K562 (cell line): ENCODE results near the gene ZSWIM3. TPM values are rescaled to one million over a fixed set of nuclear protein-coding genes. Genes with fewer than 3 reads are reported as not detected.

Source experiments
- ATAC-seq: fragments of 200-7000 bp; cut with Tn5 transposase; 3 replicates; pipeline ENCODE4 v1.9.1; 2020; ENCODE audit warnings: moderate library complexity
- BruUV-seq: library from RNA; stranded (reverse); fragments of 400-500 nt; replicated peaks from 2 replicates; lab custom pipeline; 2021; lab: Mats Ljungman, UMichigan
- CTCF ChIA-PET: fragments of 300-600 bp; formaldehyde crosslinking; extraction: SDS; loops from one replicate; lab custom pipeline; 2021; ENCODE audit warnings: low intra/inter-chr PET ratio; lab: Yijun Ruan, JAX
- POLR2A ChIA-PET: fragments of 300-600, 350-650 bp; sonication (Branson Sonifier 250); formaldehyde crosslinking; extraction: SDS; loops from one replicate; lab custom pipeline; 2021; ENCODE audit warnings: antibody characterized with exemption, inconsistent platforms; lab: Yijun Ruan, JAX
- DNase-seq, 4 experiments: peaks; one replicate each; pipeline versions ENCODE4 v3.0.0 to v3.0.0-alpha.2; 2011 to 2018; ENCODE audit warnings: low spot score in 3 of 4, mixed read lengths in 3 of 4; ENCODE audit errors: extremely low read depth in 1 of 4
- FAIRE-seq: peaks from 2 replicates; lab custom pipeline; 2011; peaks lifted over from hg19 to GRCh38; lab: Jason Lieb, UNC
- H2AFZ ChIP-seq: 2 replicates; pipeline ENCODE4 v1.6.0; 2011; ENCODE audit warnings: low read depth, low read length, control low read depth, inconsistent platforms
- H3K27ac ChIP-seq: fragments of 200-600 bp; 3 replicates; pipeline ENCODE4 v1.8.0; 2011; ENCODE audit warnings: low read depth, mild to moderate bottlenecking, control low read depth, inconsistent platforms, low read length, moderate library complexity, mixed read lengths; ENCODE audit errors: extremely low read depth
- H3K27me3 ChIP-seq, 2 experiments: fragments of 300-600 bp in 1 of 2; 2 replicates in 1 of 2; 3 replicates in 1 of 2; pipeline versions ENCODE4 v1.6.0 to v1.8.0; 2011; ENCODE audit warnings: inconsistent platforms in 2 of 2, low read length in 2 of 2, mild to moderate bottlenecking in 1 of 2, mixed read lengths in 1 of 2, moderate library complexity in 1 of 2; ENCODE audit not compliant: control insufficient read depth in 2 of 2, insufficient read depth in 2 of 2
- H3K36me3 ChIP-seq: fragments of 300-600 bp; 3 replicates; pipeline ENCODE4 v1.8.0; 2011; ENCODE audit warnings: mild to moderate bottlenecking, low read length, inconsistent platforms; ENCODE audit not compliant: control insufficient read depth, insufficient read depth
- H3K4me1 ChIP-seq, 2 experiments: fragments of 200-600 bp in 1 of 2; replicated peaks in 1 of 2; 2 replicates in 1 of 2; 3 replicates in 1 of 2; pipeline versions ENCODE4 v1.5.1 to v1.8.0; 2011; ENCODE audit warnings: inconsistent platforms in 2 of 2, low read length in 2 of 2, mild to moderate bottlenecking in 1 of 2, mixed read lengths in 1 of 2, moderate library complexity in 1 of 2; ENCODE audit not compliant: control insufficient read depth in 2 of 2, insufficient read depth in 2 of 2
- H3K4me2 ChIP-seq: 2 replicates; pipeline ENCODE4 v1.6.1; 2011; ENCODE audit warnings: low read length, control low read depth, inconsistent platforms, mixed read lengths; ENCODE audit not compliant: insufficient read depth
- H3K4me3 ChIP-seq: fragments of 200-600 bp; sonication (generic), shearing (Covaris generic); 2 replicates; pipeline ENCODE4 v1.5.1; 2016; ENCODE audit warnings: control low read depth, inconsistent platforms
- H3K79me2 ChIP-seq: fragments of 200-600 bp; 3 replicates; pipeline ENCODE4 v1.8.0; 2011; ENCODE audit warnings: low read length, inconsistent platforms; ENCODE audit not compliant: control insufficient read depth, insufficient read depth
- H3K9ac ChIP-seq, 2 experiments: 2 replicates each; pipeline versions ENCODE4 v1.6.0 to v1.6.1; 2011; ENCODE audit warnings: low read depth in 2 of 2, low read length in 2 of 2, control low read depth in 1 of 2, inconsistent platforms in 1 of 2, mild to moderate bottlenecking in 1 of 2, mixed read lengths in 1 of 2; ENCODE audit not compliant: insufficient read depth in 1 of 2
- H3K9me1 ChIP-seq: one replicate; pipeline ENCODE4 v1.6.0; 2011; ENCODE audit warnings: inconsistent platforms, mild to moderate bottlenecking, low read length, moderate library complexity; ENCODE audit not compliant: control insufficient read depth, insufficient read depth
- H3K9me3 ChIP-seq: replicated peaks from 2 replicates; pipeline ENCODE4 v1.5.1; 2011; ENCODE audit warnings: low read depth, low read length, inconsistent platforms; ENCODE audit not compliant: control insufficient read depth, insufficient read depth
- H4K20me1 ChIP-seq: replicated peaks from 2 replicates; pipeline ENCODE4 v1.6.1; 2011; ENCODE audit warnings: low read length, inconsistent platforms, mixed read lengths; ENCODE audit not compliant: control insufficient read depth, insufficient read depth
- CCNT2 ChIP-seq: IDR thresholded peaks from 2 replicates; pipeline ENCODE4 v1.6.1; 2011; ENCODE audit warnings: borderline replicate concordance, low read depth, mild to moderate bottlenecking, moderate library complexity, mixed read lengths, low read length; ENCODE audit not compliant: insufficient read length; ENCODE audit errors: extremely low read depth
- FOXK1 ChIP-seq: sonication (generic); formaldehyde crosslinking; IDR thresholded peaks from 2 replicates; pipeline ENCODE4 v1.8.0; 2022; ENCODE audit warnings: missing genetic modification reagents, mild to moderate bottlenecking, borderline replicate concordance
- SMARCC2 ChIP-seq: fragments of 450-650 bp; IDR thresholded peaks from 2 replicates; pipeline ENCODE4 v1.6.1; 2017; ENCODE audit warnings: antibody characterized with exemption, moderate library complexity, mild to moderate bottlenecking, low read depth
- ZFP36 ChIP-seq: fragments of 150-350 bp; IDR thresholded peaks from 2 replicates; pipeline ENCODE4 v1.6.1; 2018; ENCODE audit warnings: low read length, low read depth; ENCODE audit not compliant: partially characterized antibody
- ZNF609 ChIP-seq: sonication (generic); formaldehyde crosslinking; IDR thresholded peaks from 2 replicates; pipeline ENCODE4 v1.8.1; 2023; ENCODE audit warnings: missing genetic modification reagents, mild to moderate bottlenecking, borderline replicate concordance
- WGBS: fragments of 100-300 bp; shearing (Covaris generic); methylation state at CpG from one replicate; pipeline ENCODE4 v1.1.6; 2016; ENCODE audit warnings: low coverage, mixed read lengths; ENCODE audit not compliant: insufficient coverage; ENCODE audit errors: missing lambda C conversion rate; 5-methylcytosine and 5-hydroxymethylcytosine counted together
- in situ Hi-C: fragments of 300-500 bp; cut with MboI; formaldehyde crosslinking; loops from 4 replicates; pipeline ENCODE4 v1.15.0; 2018; ENCODE audit warnings: inconsistent platforms, mixed read lengths
- intact Hi-C: fragments of 100-400 bp; cut with micrococcal nuclease; formaldehyde crosslinking; loops from 2 replicates; pipeline ENCODE4 v1.14.2; 2022
- polyA plus RNA-seq, 8 experiments: library from polyadenylated mRNA; depleted of rRNA in 4 of 8; stranded (reverse) in 5 of 8; unstranded in 3 of 8; fragments of >200 nt; fragmentation: Nextera tagmentation in 2 of 8; fragmentation: Illumina TruSeq in 1 of 8; extraction: Ambion mirVana in 2 of 8; extraction: Trizol in 1 of 8; gene quantifications; 2 replicates each; pipeline versions ENCODE4 v1.2.1 to v1.2.3, GENCODE V29; 2011 to 2014; ENCODE audit warnings: inconsistent platforms in 1 of 8, missing spikeins in 1 of 8
- total RNA-seq, 7 experiments: library from RNA; depleted of rRNA in 6 of 7; stranded (reverse); fragments of >200 nt in 6 of 7; fragmentation: Illumina TruSeq in 2 of 7; extraction: Trizol in 2 of 7; gene quantifications; 2 replicates each; pipeline versions ENCODE4 v1.2.1 to v1.2.3, GENCODE V29; 2011 to 2021; ENCODE audit warnings: low replicate concordance in 1 of 7

ZSWIM3 gene
- total and polyA plus RNA-seq, 9 of the 15 experiments (the other 6 are each of a cell fraction or from before 2014, with no cell fraction given) = 1.7 to 4.3 (median 2.9) TPM

GRCh38 chr20:45927071-45927878 is 69.9 kb downstream of the ZSWIM3 start:
- no TSS peak for BruUV-seq
- Histone ChIP-seq H2AFZ (no peak overlapping the region), H3K79me2 (no peaks in the 10 kb centered on the region), H3K4me3 (no peak overlapping the region), H3K4me2 (no peak overlapping the region), H4K20me1 (peaks cover 3% of the 10 kb centered on the region; the same call in 1 of the 2 replicates), H3K27me3 (no peaks in the 10 kb centered on the region; a peak in 1 of 5 replicates), H3K4me1 (peaks cover 5% of the 10 kb centered on the region in 2 experiments; a peak in 4 of 5 replicates), H3K9me1 (no peaks in the 10 kb centered on the region), H3K9ac (no peak overlapping the region), H3K36me3 (no peaks in the 10 kb centered on the region), H3K27ac (no peak overlapping the region), H3K9me3 (no peaks in the 10 kb centered on the region)
- no peak for DNase-seq
- CTCF ChIA-PET = no interaction called here
- TF ChIP-seq ZNF609 (CRISPR knock-in tag) (no peak), SMARCC2 (no peak), FOXK1 (CRISPR knock-in tag) (no peak), ZFP36 (peak; percentile 95), CCNT2 (no peak)
- peak; percentile 27; the same call in 2 of the 3 replicates for ATAC-seq
- in situ Hi-C loops (no loop called here), intact Hi-C loops (no loop called here)
- POLR2A ChIA-PET = interaction anchor here (0.6 to 8.0 kb wide), 5 partner anchors 6 to 80 kb away, joined by 3 to 91 read pairs (median 4); partner anchors contain the start of gene PCIF1
- 36% methylated on average over 14 of the region's 14 CpGs for WGBS
- no peak for FAIRE-seq

Other genes with a start within 250 kb of the ZSWIM3 start
Only the 7 nearest of the 22 such genes appear.
- gene TNNC2, start 30.3 kb upstream of the ZSWIM3 start, total RNA-seq (2014; rRNA removed) = not detected in 2 replicates
- gene TNNC2, start 30.3 kb upstream of the ZSWIM3 start, total RNA-seq (2014; rRNA removed; fragmentation: Illumina TruSeq; extraction: Trizol) = not detected in 2 replicates
- gene TNNC2, start 30.3 kb upstream of the ZSWIM3 start, total RNA-seq (2015; rRNA removed; fragmentation: Illumina TruSeq; extraction: Trizol) = not detected in 2 replicates
- not detected in 2 replicates for gene TNNC2, start 30.3 kb upstream of the ZSWIM3 start, total RNA-seq (2021)
- not detected in 2 replicates for gene TNNC2, start 30.3 kb upstream of the ZSWIM3 start, polyA plus RNA-seq (2011; rRNA removed)
- gene TNNC2, start 30.3 kb upstream of the ZSWIM3 start, polyA plus RNA-seq (2014; fragmentation: Illumina TruSeq; extraction: Trizol) = not detected in 2 replicates
- gene TNNC2, start 30.3 kb upstream of the ZSWIM3 start, polyA plus RNA-seq (2014; fragmentation: Nextera tagmentation; extraction: Ambion mirVana) = not detected
- not detected in 2 replicates for gene TNNC2, start 30.3 kb upstream of the ZSWIM3 start, polyA plus RNA-seq (2014; rRNA removed)
- 0.65 and 0.91 TPM in 2 replicates for gene SNX21, start 23.8 kb upstream of the ZSWIM3 start, total RNA-seq (2014; rRNA removed)
- 0.18 and 0.19 TPM in 2 replicates for gene SNX21, start 23.8 kb upstream of the ZSWIM3 start, total RNA-seq (2014; rRNA removed; fragmentation: Illumina TruSeq; extraction: Trizol)
- 0.57 and 0.69 TPM in 2 replicates for gene SNX21, start 23.8 kb upstream of the ZSWIM3 start, total RNA-seq (2015; rRNA removed; fragmentation: Illumina TruSeq; extraction: Trizol)
- 0.65 and 1.2 TPM in 2 replicates for gene SNX21, start 23.8 kb upstream of the ZSWIM3 start, total RNA-seq (2021)
- 0.18 TPM in 2 replicates for gene SNX21, start 23.8 kb upstream of the ZSWIM3 start, polyA plus RNA-seq (2011; rRNA removed)
- gene SNX21, start 23.8 kb upstream of the ZSWIM3 start, polyA plus RNA-seq (2014; fragmentation: Illumina TruSeq; extraction: Trizol) = 0.22 and 0.26 TPM in 2 replicates
- gene SNX21, start 23.8 kb upstream of the ZSWIM3 start, polyA plus RNA-seq (2014; fragmentation: Nextera tagmentation; extraction: Ambion mirVana) = under 1 TPM; 0.10 to 0.42 TPM
- 0.58 and 1.2 TPM in 2 replicates for gene SNX21, start 23.8 kb upstream of the ZSWIM3 start, polyA plus RNA-seq (2014; rRNA removed)
- 36.7 and 49.8 TPM in 2 replicates for gene ACOT8, start 222 bp upstream of the ZSWIM3 start, total RNA-seq (2014; rRNA removed)
- 11.9 and 13.0 TPM in 2 replicates for gene ACOT8, start 222 bp upstream of the ZSWIM3 start, total RNA-seq (2014; rRNA removed; fragmentation: Illumina TruSeq; extraction: Trizol)
- gene ACOT8, start 222 bp upstream of the ZSWIM3 start, total RNA-seq (2015; rRNA removed; fragmentation: Illumina TruSeq; extraction: Trizol) = 18.3 and 20.3 TPM in 2 replicates
- 24.5 and 28.5 TPM in 2 replicates for gene ACOT8, start 222 bp upstream of the ZSWIM3 start, total RNA-seq (2021)
- 34.9 and 48.0 TPM in 2 replicates for gene ACOT8, start 222 bp upstream of the ZSWIM3 start, polyA plus RNA-seq (2011; rRNA removed)
- 20.7 and 25.8 TPM in 2 replicates for gene ACOT8, start 222 bp upstream of the ZSWIM3 start, polyA plus RNA-seq (2014; fragmentation: Illumina TruSeq; extraction: Trizol)
- gene ACOT8, start 222 bp upstream of the ZSWIM3 start, polyA plus RNA-seq (2014; fragmentation: Nextera tagmentation; extraction: Ambion mirVana) = 10 to 100 TPM in 1 of 2 experiments, 1 to 10 TPM in 1; 8.2 to 14.9 TPM
- 46.7 and 49.5 TPM in 2 replicates for gene ACOT8, start 222 bp upstream of the ZSWIM3 start, polyA plus RNA-seq (2014; rRNA removed)
- 11.6 and 14.1 TPM in 2 replicates for gene ZSWIM1, start 23.6 kb downstream of the ZSWIM3 start, total RNA-seq (2014; rRNA removed)
- gene ZSWIM1, start 23.6 kb downstream of the ZSWIM3 start, total RNA-seq (2014; rRNA removed; fragmentation: Illumina TruSeq; extraction: Trizol) = 9.0 and 9.5 TPM in 2 replicates
- gene ZSWIM1, start 23.6 kb downstream of the ZSWIM3 start, total RNA-seq (2015; rRNA removed; fragmentation: Illumina TruSeq; extraction: Trizol) = 11.2 and 11.7 TPM in 2 replicates
- gene ZSWIM1, start 23.6 kb downstream of the ZSWIM3 start, total RNA-seq (2021) = 13.8 and 15.6 TPM in 2 replicates
- 7.4 and 12.1 TPM in 2 replicates for gene ZSWIM1, start 23.6 kb downstream of the ZSWIM3 start, polyA plus RNA-seq (2011; rRNA removed)
- gene ZSWIM1, start 23.6 kb downstream of the ZSWIM3 start, polyA plus RNA-seq (2014; fragmentation: Illumina TruSeq; extraction: Trizol) = 13.7 and 14.7 TPM in 2 replicates
- gene ZSWIM1, start 23.6 kb downstream of the ZSWIM3 start, polyA plus RNA-seq (2014; fragmentation: Nextera tagmentation; extraction: Ambion mirVana) = 1 to 10 TPM; 2.5 to 3.1 TPM
- gene ZSWIM1, start 23.6 kb downstream of the ZSWIM3 start, polyA plus RNA-seq (2014; rRNA removed) = 7.0 and 7.3 TPM in 2 replicates
- 0.68 and 1.4 TPM in 2 replicates for gene SPATA25, start 30.0 kb downstream of the ZSWIM3 start, total RNA-seq (2014; rRNA removed)
- not detected in 2 replicates for gene SPATA25, start 30.0 kb downstream of the ZSWIM3 start, total RNA-seq (2014; rRNA removed; fragmentation: Illumina TruSeq; extraction: Trizol)
- gene SPATA25, start 30.0 kb downstream of the ZSWIM3 start, total RNA-seq (2015; rRNA removed; fragmentation: Illumina TruSeq; extraction: Trizol) = 0.22 and 0.45 TPM in 2 replicates
- 0.49 and 0.95 TPM in 2 replicates for gene SPATA25, start 30.0 kb downstream of the ZSWIM3 start, total RNA-seq (2021)
- gene SPATA25, start 30.0 kb downstream of the ZSWIM3 start, polyA plus RNA-seq (2011; rRNA removed) = 0.21 and 0.53 TPM in 2 replicates
- gene SPATA25, start 30.0 kb downstream of the ZSWIM3 start, polyA plus RNA-seq (2014; fragmentation: Illumina TruSeq; extraction: Trizol) = 0.39 and 0.42 TPM in 2 replicates
- not detected for gene SPATA25, start 30.0 kb downstream of the ZSWIM3 start, polyA plus RNA-seq (2014; fragmentation: Nextera tagmentation; extraction: Ambion mirVana)
- gene SPATA25, start 30.0 kb downstream of the ZSWIM3 start, polyA plus RNA-seq (2014; rRNA removed) = 0.63 and 0.73 TPM in 2 replicates
- 1.5 and 1.7 TPM in 2 replicates for gene NEURL2, start 33.6 kb downstream of the ZSWIM3 start, total RNA-seq (2014; rRNA removed)
- gene NEURL2, start 33.6 kb downstream of the ZSWIM3 start, total RNA-seq (2014; rRNA removed; fragmentation: Illumina TruSeq; extraction: Trizol) = not detected in 2 replicates
- 0.54 and 0.72 TPM in 2 replicates for gene NEURL2, start 33.6 kb downstream of the ZSWIM3 start, total RNA-seq (2015; rRNA removed; fragmentation: Illumina TruSeq; extraction: Trizol)
- 1.2 and 1.9 TPM in 2 replicates for gene NEURL2, start 33.6 kb downstream of the ZSWIM3 start, total RNA-seq (2021)
- 0.22 and 0.83 TPM in 2 replicates for gene NEURL2, start 33.6 kb downstream of the ZSWIM3 start, polyA plus RNA-seq (2011; rRNA removed)
- gene NEURL2, start 33.6 kb downstream of the ZSWIM3 start, polyA plus RNA-seq (2014; fragmentation: Illumina TruSeq; extraction: Trizol) = 0.46 and 0.61 TPM in 2 replicates
- under 1 TPM; 0.30 to 0.32 TPM for gene NEURL2, start 33.6 kb downstream of the ZSWIM3 start, polyA plus RNA-seq (2014; fragmentation: Nextera tagmentation; extraction: Ambion mirVana)
- 1.0 and 1.1 TPM in 2 replicates for gene NEURL2, start 33.6 kb downstream of the ZSWIM3 start, polyA plus RNA-seq (2014; rRNA removed)
- 26.0 and 30.5 TPM in 2 replicates for gene CTSA, start 33.7 kb downstream of the ZSWIM3 start, total RNA-seq (2014; rRNA removed)
- 16.1 and 21.2 TPM in 2 replicates for gene CTSA, start 33.7 kb downstream of the ZSWIM3 start, total RNA-seq (2014; rRNA removed; fragmentation: Illumina TruSeq; extraction: Trizol)
- gene CTSA, start 33.7 kb downstream of the ZSWIM3 start, total RNA-seq (2015; rRNA removed; fragmentation: Illumina TruSeq; extraction: Trizol) = 40.5 and 42.9 TPM in 2 replicates
- gene CTSA, start 33.7 kb downstream of the ZSWIM3 start, total RNA-seq (2021) = 51.9 and 53.0 TPM in 2 replicates
- 28.3 and 44.7 TPM in 2 replicates for gene CTSA, start 33.7 kb downstream of the ZSWIM3 start, polyA plus RNA-seq (2011; rRNA removed)
- gene CTSA, start 33.7 kb downstream of the ZSWIM3 start, polyA plus RNA-seq (2014; fragmentation: Illumina TruSeq; extraction: Trizol) = 60.3 and 61.7 TPM in 2 replicates
- gene CTSA, start 33.7 kb downstream of the ZSWIM3 start, polyA plus RNA-seq (2014; fragmentation: Nextera tagmentation; extraction: Ambion mirVana) = 10 to 100 TPM in 1 of 2 experiments, 1 to 10 TPM in 1; 8.8 to 12.4 TPM
- 47.8 and 51.2 TPM in 2 replicates for gene CTSA, start 33.7 kb downstream of the ZSWIM3 start, polyA plus RNA-seq (2014; rRNA removed)